NCI-H524 (cell line): ENCODE measurements around the gene IQCB1.
"Not testable (repeated sequence)": the region's sequence is repeated elsewhere in the genome, so short reads cannot be mapped to it uniquely, and the experiment has no call there.

Experiments
- DNase-seq, 2 experiments: peaks; one replicate each; lab custom pipeline; 2025; lab: John Stamatoyannopoulos, UW

IQCB1 gene

GRCh38 chr3:121834671-121835464 is at the start of gene IQCB1, which contains the start of gene EAF2:
Gene IQCB1 (minus strand): TSS chr3:121835060. CDS start chr3:121828960, 6,100 bp downstream.
Gene EAF2 (plus strand): TSS chr3:121835209. CDS start chr3:121835286, 77 bp downstream.
- peak; percentile 98 to 99 for DNase-seq

GRCh38 chr3:121883507-121883906 is 48.6 kb upstream of the IQCB1 start:
- DNase-seq, result peak; percentile 23 to 36

DNA sequence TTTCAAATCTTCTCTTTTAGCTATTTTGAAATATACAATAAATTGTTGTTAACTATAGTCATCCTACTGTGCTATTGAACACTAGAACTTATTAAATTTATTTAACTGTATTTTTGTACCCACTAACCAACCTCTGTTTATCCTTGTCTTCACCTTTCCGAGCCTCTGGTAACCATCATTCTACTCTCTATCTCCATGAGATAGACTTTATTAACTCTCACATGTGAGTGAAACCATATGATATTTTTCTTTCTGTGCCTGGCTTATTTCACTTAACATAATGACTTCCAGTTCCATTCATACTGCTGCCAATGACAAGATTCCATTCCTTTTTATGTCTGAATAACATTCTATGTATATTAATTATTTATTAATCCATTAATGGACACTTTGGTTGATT is 43.6 kb upstream of the IQCB1 start:
- no peak for DNase-seq

DNA sequence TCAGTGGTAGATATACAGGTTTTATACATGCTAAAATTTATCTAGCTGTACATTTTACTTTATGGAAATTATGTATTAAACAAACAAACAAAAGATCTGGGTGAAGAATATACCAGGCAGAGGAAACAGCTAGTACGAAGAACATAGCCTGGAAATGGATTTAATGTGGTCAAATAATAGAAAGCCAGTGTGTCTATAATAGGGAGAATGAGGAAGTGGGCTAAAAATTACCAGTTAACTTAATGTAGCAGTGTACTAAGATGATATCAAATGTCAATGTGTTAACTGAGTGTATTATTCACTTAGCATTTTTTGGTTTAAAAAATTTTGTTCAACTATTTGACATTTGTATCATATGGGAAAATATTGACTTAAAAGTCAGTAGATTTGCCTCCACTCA is 36.6 kb upstream of the IQCB1 start:
- no peak for DNase-seq

- no peak for DNase-seq
These were observed 35.9 kb upstream of the IQCB1 start for GRCh38 chr3:121870717-121871116.

DNA sequence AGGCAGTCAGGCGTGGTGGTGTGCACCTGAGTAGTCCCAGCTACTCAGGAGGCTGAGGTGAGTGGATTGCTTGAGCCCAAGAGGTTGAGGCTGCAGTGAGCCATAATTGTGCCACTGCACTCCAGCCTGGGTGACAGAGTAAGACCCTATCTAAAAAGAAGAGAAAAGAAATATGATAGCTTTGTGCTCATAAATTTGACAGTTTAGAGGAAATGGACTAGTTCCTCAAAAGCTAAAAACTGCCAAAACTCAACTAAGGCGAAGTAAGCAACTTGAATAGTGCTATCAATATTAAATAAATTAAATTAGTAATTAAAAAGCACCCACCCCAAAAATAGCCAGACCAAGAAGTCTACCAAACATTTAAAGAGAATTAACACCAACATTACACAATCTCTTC is 34.9 kb upstream of the IQCB1 start:
- DNase-seq, result no peak

DNA sequence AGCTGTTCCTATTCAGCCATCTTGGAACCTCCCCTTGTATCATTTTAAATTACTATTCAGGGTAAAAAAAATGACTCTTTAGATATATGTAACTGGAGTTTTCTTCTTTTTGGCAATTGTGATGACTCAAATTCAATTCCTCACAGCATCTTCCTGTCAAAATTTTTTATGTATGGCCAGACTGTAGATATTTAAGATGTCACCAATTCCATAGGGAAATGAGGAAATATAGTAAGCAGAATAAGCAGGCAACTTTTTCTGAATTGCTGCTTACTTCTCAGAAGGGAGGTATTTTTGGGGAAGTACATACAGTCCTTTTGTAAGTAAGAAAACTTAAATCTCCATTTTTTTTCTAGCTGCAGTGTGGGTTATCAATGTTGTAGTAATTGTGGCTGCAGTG is 28.9 kb upstream of the IQCB1 start:
- no peak for DNase-seq

DNA sequence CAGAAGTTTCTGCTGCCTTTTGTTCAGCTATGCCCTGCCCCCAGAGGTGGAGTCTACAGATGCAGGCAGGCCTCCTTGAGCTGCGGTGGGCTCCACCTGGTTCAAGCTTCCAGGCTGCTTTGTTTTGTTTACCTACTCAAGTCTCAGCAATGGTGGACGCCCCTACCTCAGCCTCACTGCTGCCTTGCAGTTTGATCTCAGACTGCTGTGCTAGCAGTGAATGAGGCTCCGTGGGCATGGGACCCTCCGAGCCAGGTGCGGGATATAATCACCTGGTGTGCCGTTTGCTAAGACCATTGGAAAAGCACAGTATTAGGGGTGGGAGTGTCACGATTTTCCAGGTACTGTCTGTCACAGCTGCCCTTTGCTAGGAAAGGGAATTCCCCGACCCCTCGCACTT is 28.4 kb upstream of the IQCB1 start:
- not testable (repeated sequence) for DNase-seq

DNA sequence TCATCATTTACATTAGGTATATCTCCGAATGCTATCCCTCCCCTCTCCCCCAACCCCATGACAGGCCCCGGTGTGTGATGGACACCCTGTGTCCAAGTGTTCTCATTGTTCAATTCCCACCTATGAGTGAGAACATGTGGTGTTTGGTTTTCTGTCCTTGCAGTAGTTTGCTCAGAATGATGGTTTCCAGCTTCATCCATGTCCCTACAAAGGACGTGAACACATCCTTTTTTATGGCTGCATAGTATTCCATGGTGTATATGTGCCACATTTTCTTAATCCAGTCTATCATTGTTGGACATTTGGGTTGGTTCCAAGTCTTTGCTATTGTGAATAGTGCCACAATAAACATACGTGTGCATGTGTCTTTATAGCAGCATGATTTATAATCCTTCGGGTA is 22.9 kb upstream of the IQCB1 start:
- not testable (repeated sequence) for DNase-seq

DNA sequence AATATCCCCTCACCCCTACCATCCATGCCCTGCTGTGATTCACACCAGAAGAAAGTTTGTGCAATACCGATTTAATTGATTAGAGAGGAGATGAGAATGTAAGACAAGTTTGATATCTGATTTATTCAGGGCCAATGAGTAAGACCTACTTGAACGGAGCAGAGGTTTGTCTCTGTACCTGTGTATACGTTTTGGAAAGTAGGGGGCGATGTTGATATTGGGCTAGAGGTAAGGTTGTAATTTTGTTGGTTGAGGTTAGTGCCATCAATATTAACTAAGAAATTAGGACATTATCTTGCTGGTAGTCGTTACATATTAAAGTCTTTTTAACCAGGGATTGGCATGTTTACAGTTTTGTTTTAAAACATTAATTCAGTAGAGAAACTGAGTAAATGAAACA is 20.7 kb upstream of the IQCB1 start:
- peak in 1 of 2 experiments; percentile 16 for DNase-seq

DNA sequence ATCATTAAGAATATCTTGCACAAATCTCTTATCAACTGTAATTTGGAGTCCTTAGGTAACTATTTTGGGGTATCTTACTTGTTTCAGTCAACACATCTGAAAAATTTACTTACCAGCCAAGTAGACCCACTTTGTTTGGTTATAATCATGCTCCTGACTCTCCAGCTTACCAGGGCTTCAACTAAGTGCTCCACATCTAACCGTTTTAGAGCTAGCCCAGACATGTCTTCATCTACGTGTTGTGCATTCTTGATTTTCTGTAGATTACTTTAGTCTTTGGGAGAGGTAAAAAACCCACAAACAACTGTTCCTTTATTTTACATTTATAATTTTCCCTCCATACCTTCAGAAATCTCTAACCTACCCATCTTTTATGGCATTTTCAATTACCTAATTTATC is 17.4 kb upstream of the IQCB1 start:
- no peak for DNase-seq

GRCh38 chr3:121844892-121845291 is 10.0 kb upstream of the IQCB1 start:
- no peak for DNase-seq

DNA sequence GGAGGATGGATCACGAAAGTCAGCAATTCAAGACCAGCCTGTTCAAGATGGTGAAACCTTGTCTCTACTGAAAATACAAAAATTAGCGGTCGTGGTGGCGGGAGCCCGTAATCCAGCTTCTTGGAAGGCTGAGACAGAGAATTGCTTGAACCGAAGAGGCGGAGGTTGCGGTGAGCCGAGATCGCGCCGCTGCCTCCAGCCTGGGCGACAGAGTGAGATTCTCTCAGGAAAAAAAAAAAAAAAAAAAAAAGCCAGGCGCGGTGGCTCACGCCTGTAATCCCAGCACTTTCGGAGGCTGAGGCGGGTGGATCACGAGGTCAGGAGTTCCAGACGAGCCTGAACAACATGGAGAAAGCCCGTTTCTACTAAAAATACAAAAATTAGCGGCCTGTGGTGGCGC is 5.1 kb upstream of the IQCB1 start:
- DNase-seq, result no peak

- no peak for DNase-seq
These were observed 1.6 kb upstream of the IQCB1 start for GRCh38 chr3:121836481-121836880.

GRCh38 chr3:121836064-121836463 is 1.2 kb upstream of the IQCB1 start:
- DNase-seq, result no peak

DNA sequence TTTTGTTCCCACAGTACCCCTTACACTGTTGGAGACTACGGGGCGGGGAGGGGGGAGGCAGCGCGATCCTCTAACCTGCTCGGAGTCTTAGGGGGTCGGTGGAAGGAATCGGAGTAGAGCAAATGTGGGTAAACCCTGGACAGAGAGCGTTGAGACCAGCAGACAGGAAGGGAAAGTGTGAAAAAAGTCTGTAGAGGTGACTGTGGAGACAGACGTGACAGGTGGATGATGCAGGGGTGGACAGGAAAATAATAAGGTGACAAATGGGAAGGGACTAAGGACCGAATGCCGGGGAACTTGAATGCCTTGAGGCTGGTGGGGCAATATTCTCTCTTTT is 573 bp upstream of the IQCB1 start:
- peak in 1 of 2 experiments; percentile 60 for DNase-seq

DNA sequence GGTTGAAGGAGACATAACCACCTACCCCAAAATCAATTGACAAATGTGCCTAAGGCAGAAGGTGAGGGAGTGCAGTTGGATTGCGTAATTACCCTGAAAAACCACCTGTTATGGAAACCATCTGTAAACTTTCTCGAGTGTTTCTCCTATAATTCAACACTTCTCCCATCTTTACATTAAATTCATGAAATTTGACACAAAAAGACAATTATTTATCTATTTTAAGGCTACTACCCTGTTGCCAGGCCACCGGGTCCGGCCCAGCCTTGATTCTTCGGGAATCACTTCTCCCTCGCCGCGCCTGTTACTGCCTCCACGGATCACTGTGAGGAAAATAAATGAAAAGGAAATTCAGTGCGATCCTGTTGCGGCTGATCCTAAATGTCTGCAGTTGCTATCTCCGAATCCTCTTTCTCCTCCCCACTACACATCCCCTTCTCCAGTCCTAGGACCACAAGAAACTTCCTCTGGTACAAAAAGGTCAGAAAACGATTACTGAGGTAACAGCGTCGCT is 646 bp downstream of the IQCB1 start:
- DNase-seq, result peak in 1 of 2 experiments; percentile 20

GRCh38 chr3:121822973-121823372 is 11.9 kb downstream of the IQCB1 start:
- DNase-seq, result no peak

DNA sequence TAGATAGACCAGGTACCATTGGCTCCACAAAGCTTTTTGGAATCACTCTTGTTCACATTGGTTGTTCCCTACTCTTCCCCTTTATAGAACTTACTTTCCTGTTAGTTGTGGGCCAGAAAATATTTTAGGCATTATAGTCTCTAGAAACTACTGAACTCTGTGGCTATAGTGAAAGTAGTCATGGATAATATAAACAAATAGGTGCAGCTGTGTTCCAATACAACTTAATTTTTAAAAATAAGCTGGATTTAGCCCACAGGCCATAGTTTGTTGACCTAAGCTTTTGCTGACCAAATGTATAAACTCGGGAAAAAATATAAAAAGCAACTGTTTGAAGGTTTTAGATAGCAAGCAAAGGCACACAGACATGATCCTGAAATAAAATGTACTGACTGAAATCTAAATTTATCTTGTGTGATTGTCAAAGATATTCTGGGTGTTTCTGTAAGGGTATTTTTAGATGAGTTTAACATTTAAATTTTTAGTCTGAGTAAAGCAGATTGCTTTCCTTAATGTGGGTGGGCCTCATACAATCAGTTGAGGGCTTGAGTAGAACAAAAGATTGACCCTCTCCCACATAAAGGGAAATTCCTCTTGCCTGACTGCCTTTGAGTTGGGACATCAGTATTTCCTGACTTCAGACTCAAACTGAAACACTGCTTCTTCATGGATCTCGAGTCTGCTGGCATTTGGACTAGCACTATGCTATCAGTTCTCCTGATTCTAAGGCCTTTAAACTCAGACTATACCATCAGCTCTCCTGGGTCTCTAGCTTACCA is 13.2 kb downstream of the IQCB1 start:
- DNase-seq, result no peak

- DNase-seq, result no peak
These were observed 15.6 kb downstream of the IQCB1 start for GRCh38 chr3:121819236-121819635.

- no peak for DNase-seq
These were observed 16.3 kb downstream of the IQCB1 start for GRCh38 chr3:121818578-121818977.

GRCh38 chr3:121817753-121818152 is 17.1 kb downstream of the IQCB1 start:
- no peak for DNase-seq

GRCh38 chr3:121809249-121809648 is 25.6 kb downstream of the IQCB1 start:
- DNase-seq, result no peak
